HCT116 (cell line): Measurements from ENCODE around the gene TIE1. TPM values are rescaled to one million over a fixed set of nuclear protein-coding genes. Genes with fewer than 3 reads are reported as not detected.

ENCODE experiments used
- ATAC-seq: fragments of 200-7000 bp; cut with Tn5 transposase; 2 replicates; pipeline ENCODE4 v1.9.1; 2020; ENCODE audit warnings: mild to moderate bottlenecking, moderate library complexity
- BruUV-seq: library from RNA; stranded (reverse); fragments of 400-500 nt; replicated peaks from 2 replicates; lab custom pipeline; 2021; lab: Mats Ljungman, UMichigan
- CTCF ChIA-PET: fragments of 300-600 bp; sonication (Branson Sonifier 250); formaldehyde crosslinking; loops from one replicate; lab custom pipeline; 2021; ENCODE audit warnings: antibody characterized with exemption; lab: Charles Lee
- POLR2A ChIA-PET: fragments of 300-600, 350-600 bp; sonication (Branson Sonifier 250); formaldehyde crosslinking; loops from one replicate; lab custom pipeline; 2021; ENCODE audit warnings: antibody characterized with exemption; lab: Charles Lee
- RAD21 ChIA-PET, 2 experiments: fragments of 300-600 bp; sonication (Branson Sonifier 250); formaldehyde crosslinking; loops; one replicate each; lab custom pipeline; 2023; ENCODE audit warnings: low total read pairs in 2 of 2; ENCODE audit not compliant: uncharacterized antibody in 2 of 2, unreplicated experiment in 2 of 2, low non-redundant PET in 1 of 2; lab: Charles Lee
- DNase-seq: peaks from one replicate; pipeline ENCODE4 v3.0.0-alpha.2; 2010; ENCODE audit warnings: low read depth, low spot score
- H2AFZ ChIP-seq: fragments of 200-600 bp; shearing (Covaris generic), sonication (generic); 2 replicates; pipeline ENCODE4 v1.6.1; 2017; ENCODE audit warnings: low read depth, mixed run types, mixed read lengths, antibody characterized with exemption, low read length; ENCODE audit not compliant: poor library complexity, severe bottlenecking
- H3K27ac ChIP-seq: 2 replicates; pipeline ENCODE4 v1.5.1; 2012; ENCODE audit warnings: low read depth, low read length
- H3K27me3 ChIP-seq: fragments of 200-600 bp; sonication (generic); 2 replicates; pipeline ENCODE4 v1.6.1; 2016; ENCODE audit warnings: mixed run types, low read length, mixed read lengths; ENCODE audit not compliant: insufficient read depth
- H3K36me3 ChIP-seq, 2 experiments: fragments of 200-500 bp in 1 of 2; fragments of 200-600 bp in 1 of 2; sonication (Bioruptor generic) in 1 of 2; sonication (generic) in 1 of 2; 2 replicates each; pipeline versions ENCODE4 v1.5.1 to v1.6.1; 2014 to 2016; ENCODE audit warnings: low read length in 2 of 2, inconsistent platforms in 1 of 2, mixed read lengths in 1 of 2, mixed run types in 1 of 2; ENCODE audit not compliant: insufficient read depth in 2 of 2, control insufficient read depth in 1 of 2
- H3K4me1 ChIP-seq, 2 experiments: fragments of 200-600 bp in 1 of 2; sonication (generic) in 1 of 2; 2 replicates each; pipeline versions ENCODE4 v1.5.1 to v1.6.1; 2012 to 2017; ENCODE audit warnings: low read length in 2 of 2, inconsistent platforms in 1 of 2, mild to moderate bottlenecking in 1 of 2, mixed read lengths in 1 of 2, mixed run types in 1 of 2, moderate library complexity in 1 of 2; ENCODE audit not compliant: insufficient read depth in 2 of 2, control insufficient read depth in 1 of 2
- H3K4me2 ChIP-seq: fragments of 200-600 bp; sonication (generic); 2 replicates; pipeline ENCODE4 v1.6.1; 2017; ENCODE audit warnings: mixed run types, low read length, mixed read lengths
- H3K4me3 ChIP-seq, 2 experiments: fragments of 200-600 bp in 1 of 2; sonication (generic) in 1 of 2; replicated peaks in 1 of 2; 2 replicates each; pipeline ENCODE4 v1.5.1; 2011 to 2016; ENCODE audit warnings: low read length in 2 of 2, control low read depth in 1 of 2, low read depth in 1 of 2, mild to moderate bottlenecking in 1 of 2, mixed read lengths in 1 of 2, mixed run types in 1 of 2
- H3K79me2 ChIP-seq: fragments of 200-600 bp; sonication (generic); 2 replicates; pipeline ENCODE4 v1.6.1; 2017; ENCODE audit warnings: mild to moderate bottlenecking, mixed run types, low read length, moderate library complexity, mixed read lengths; ENCODE audit not compliant: insufficient read depth
- H3K9ac ChIP-seq: fragments of 200-600 bp; sonication (generic); 2 replicates; pipeline ENCODE4 v1.6.1; 2016; ENCODE audit warnings: low read length, mixed read lengths
- H3K9me2 ChIP-seq: fragments of 200-600 bp; sonication (generic), shearing (Covaris generic); 2 replicates; pipeline ENCODE4 v1.6.1; 2017; ENCODE audit warnings: mixed run types, mild to moderate bottlenecking, moderate library complexity; ENCODE audit not compliant: insufficient read depth
- H3K9me3 ChIP-seq, 2 experiments: fragments of 200-500 bp in 1 of 2; fragments of 200-600 bp in 1 of 2; sonication (Bioruptor generic) in 1 of 2; sonication (generic) in 1 of 2; 2 replicates each; pipeline ENCODE4 v1.6.1; 2014 to 2017; ENCODE audit warnings: low read length in 2 of 2, mixed read lengths in 2 of 2, inconsistent platforms in 1 of 2, low read depth in 1 of 2, mild to moderate bottlenecking in 1 of 2, mixed run types in 1 of 2, moderate library complexity in 1 of 2; ENCODE audit not compliant: control insufficient read depth in 1 of 2, insufficient read depth in 1 of 2
- H4K20me1 ChIP-seq: fragments of 200-600 bp; sonication (generic), shearing (Covaris generic); 2 replicates; pipeline ENCODE4 v1.6.1; 2017; ENCODE audit warnings: mixed run types, mild to moderate bottlenecking, moderate library complexity; ENCODE audit not compliant: insufficient read depth
- CBX3 ChIP-seq: IDR thresholded peaks from 2 replicates; pipeline ENCODE4 v1.6.1; 2012; ENCODE audit warnings: low read depth
- CTCF ChIP-seq, 3 experiments: fragments of 200-600 bp in 1 of 3; sonication (generic) in 1 of 3; IDR thresholded peaks in 2 of 3; conservative IDR thresholded peaks in 1 of 3; 2 replicates each; pipeline ENCODE4 v1.5.1; 2012 to 2017; ENCODE audit warnings: low read depth in 2 of 3, low read length in 2 of 3, antibody characterized with exemption in 1 of 3, borderline replicate concordance in 1 of 3, control low read depth in 1 of 3, mild to moderate bottlenecking in 1 of 3, mixed read lengths in 1 of 3, mixed run types in 1 of 3, moderate library complexity in 1 of 3; ENCODE audit not compliant: insufficient read depth in 1 of 3
- EZH2 ChIP-seq: fragments of 200-600 bp; sonication (generic); IDR thresholded peaks from 2 replicates; pipeline ENCODE4 v1.6.1; 2017; ENCODE audit warnings: antibody characterized with exemption, mixed run types
- EZH2phosphoT487 ChIP-seq: fragments of 200-600 bp; IDR thresholded peaks from 2 replicates; pipeline ENCODE4 v1.6.1; 2018; ENCODE audit warnings: antibody characterized with exemption, borderline replicate concordance
- JUND ChIP-seq: IDR thresholded peaks from 2 replicates; pipeline ENCODE4 v1.6.1; 2012
- MAX ChIP-seq: IDR thresholded peaks from 2 replicates; pipeline ENCODE4 v1.6.1; 2012
- POLR2A ChIP-seq: IDR thresholded peaks from 2 replicates; pipeline ENCODE4 v1.7.0; 2011; ENCODE audit warnings: borderline replicate concordance; ENCODE audit not compliant: insufficient read depth, insufficient read length; ENCODE audit errors: extremely low read depth
- SRF ChIP-seq: IDR thresholded peaks from 2 replicates; pipeline ENCODE4 v1.6.1; 2012; ENCODE audit warnings: low read depth
- ZFX ChIP-seq: fragments of 450-650 bp; IDR thresholded peaks from 2 replicates; pipeline ENCODE4 v1.6.1; 2017
- ZNF274 ChIP-seq: fragments of 200-500 bp; sonication (Bioruptor generic); IDR thresholded peaks from 2 replicates; pipeline ENCODE4 v1.6.1; 2014; ENCODE audit warnings: mild to moderate bottlenecking, low read depth, low read length, inconsistent platforms
- intact Hi-C: fragments of 100-400 bp; cut with micrococcal nuclease; formaldehyde crosslinking; loops from 2 replicates; pipeline ENCODE4 v1.10.0; 2022
- total RNA-seq: library from RNA; stranded (reverse); gene quantifications from one replicate; pipeline ENCODE4 v1.2.1, GENCODE V29; 2021; ENCODE audit not compliant: unreplicated experiment

Gene TIE1
- total RNA-seq, 1 experiment from 2014 or later: not detected

- TF ChIP-seq POLR2A: no peak
- TF ChIP-seq MAX: no peak
- TF ChIP-seq SRF: no peak
- no peak for TF ChIP-seq JUND
- no peak for TF ChIP-seq EZH2phosphoT487
- no peak for TF ChIP-seq ZNF274
- TF ChIP-seq CTCF (IDR thresholded peaks at IDR 0.05 in 2 of 3, conservative IDR thresholded peaks at IDR 0.05 in 1 of 3; ENCODE audit: borderline replicate concordance in 1 of 3, insufficient read depth in 1 of 3, low read depth in 2 of 3, low read length in 2 of 3): no peak
- TF ChIP-seq ZFX: no peak
- TF ChIP-seq EZH2: no peak
- TF ChIP-seq CBX3: no peak
- Histone ChIP-seq H3K9me2 (no peaks in the 10 kb centered on the region), H3K27me3 (no peaks in the 10 kb centered on the region), H3K27ac (no peak overlapping the region), H3K79me2 (no peaks in the 10 kb centered on the region), H3K4me1 (peaks cover 14 to 27% of the 10 kb centered on the region in 2 experiments; a peak in 3 of 4 replicates), H3K9ac (no peak overlapping the region), H4K20me1 (no peaks in the 10 kb centered on the region), H3K36me3 (0 out of 4 replicates have a peak, but pooled peaks cover 0 to 2% of the 10 kb centered on the region in 2 experiments), H3K4me2 (no peak overlapping the region), H2AFZ (no peak overlapping the region), H3K9me3 (no peaks in the 10 kb centered on the region), H3K4me3 (no peak overlapping the region)
- BruUV-seq: TSS peak; percentile 21
- intact Hi-C loops: no loop called here
- RAD21 ChIA-PET: no interaction called here
- no peak for DNase-seq
- no peak for ATAC-seq
- CTCF ChIA-PET: no interaction called here
- POLR2A ChIA-PET: no interaction called here
These were observed 18.3 kb upstream of the TIE1 start for GRCh38 chr1:43282220-43283195.
